A549 (cell line): Measurements from ENCODE around the gene FBXL20. TPM values are rescaled to one million over a fixed set of nuclear protein-coding genes. Genes with fewer than 3 reads are reported as not detected.

Source experiments
- ATAC-seq, 2 experiments: fragments of 200-7000 bp in 1 of 2; fragments of >200 bp in 1 of 2; cut with Nextera tagmentation in 1 of 2; cut with Tn5 transposase in 1 of 2; 3 replicates each; pipeline versions ENCODE4 v1.8.0 to v1.9.1; 2018 to 2020; ENCODE audit warnings: mild to moderate bottlenecking in 1 of 2, moderate library complexity in 1 of 2
- CTCF ChIA-PET: fragments of 300-600 bp; sonication (Branson Sonifier 250); formaldehyde crosslinking; extraction: SDS; loops from one replicate; lab custom pipeline; 2021; ENCODE audit warnings: antibody characterized with exemption, inconsistent platforms; lab: Yijun Ruan, JAX
- POLR2A ChIA-PET: fragments of 350-600 bp; formaldehyde crosslinking; extraction: SDS; loops from one replicate; lab custom pipeline; 2021; ENCODE audit warnings: antibody characterized with exemption, inconsistent platforms; lab: Yijun Ruan, JAX
- DNase-seq, 2 experiments: peaks; one replicate each; pipeline versions ENCODE4 v3.0.0 to v3.0.0-alpha.2; 2011 to 2016; ENCODE audit warnings: low read depth in 1 of 2, low spot score in 1 of 2
- FAIRE-seq: peaks from 2 replicates; lab custom pipeline; 2011; peaks lifted over from hg19 to GRCh38; lab: Jason Lieb, UNC
- H3K27ac ChIP-seq, 2 experiments: fragments of >200 bp; sonication (Bioruptor Twin); formaldehyde crosslinking; 3 replicates each; pipeline ENCODE4 v1.5.1; 2016 to 2017
- H3K4me1 ChIP-seq: fragments of >200 bp; sonication (Bioruptor Twin); formaldehyde crosslinking; 3 replicates; pipeline ENCODE4 v1.6.1; 2016
- H3K4me2 ChIP-seq: fragments of >200 bp; sonication (Bioruptor Twin); formaldehyde crosslinking; 3 replicates; pipeline ENCODE4 v1.6.1; 2016
- H3K4me3 ChIP-seq: fragments of >200 bp; sonication (Bioruptor Twin); formaldehyde crosslinking; 3 replicates; pipeline ENCODE4 v1.5.1; 2016
- H3K9me3 ChIP-seq: fragments of >200 bp; sonication (Bioruptor Twin); formaldehyde crosslinking; 3 replicates; pipeline ENCODE4 v1.6.1; 2016
- CBX8 ChIP-seq: fragments of 200-600 bp; sonication (generic); IDR thresholded peaks from 2 replicates; pipeline ENCODE4 v1.6.1; 2016
- CEBPB ChIP-seq, 2 experiments: fragments of >200 bp in 1 of 2; sonication (Bioruptor Twin) in 1 of 2; formaldehyde crosslinking in 1 of 2; IDR thresholded peaks; 2 replicates each; pipeline ENCODE4 v1.6.1; 2012 to 2016
- CHD4 ChIP-seq: fragments of 200-600 bp; sonication (generic); IDR thresholded peaks from 2 replicates; pipeline ENCODE4 v1.6.1; 2016; ENCODE audit warnings: antibody characterized with exemption, mild to moderate bottlenecking, borderline replicate concordance
- CTCF ChIP-seq: fragments of >200 bp; sonication (Bioruptor Twin); formaldehyde crosslinking; IDR thresholded peaks from 3 replicates; pipeline ENCODE4 v1.5.1; 2016
- ESRRA ChIP-seq: fragments of 150-350 bp; IDR thresholded peaks from 2 replicates; pipeline ENCODE4 v1.6.1; 2014; ENCODE audit warnings: mild to moderate bottlenecking, low read length, borderline replicate concordance
- FOSB ChIP-seq: fragments of 250-450 bp; sonication (Bioruptor Pico); IDR thresholded peaks from 2 replicates; pipeline ENCODE4 v1.5.0; 2020; ENCODE audit warnings: mild to moderate bottlenecking, moderate library complexity
- HMGXB4 ChIP-seq: fragments of 250-450 bp; sonication (Bioruptor Pico); IDR thresholded peaks from 2 replicates; pipeline ENCODE4 v1.5.0; 2021; ENCODE audit warnings: mild to moderate bottlenecking, moderate library complexity, borderline replicate concordance
- JUN ChIP-seq, 2 experiments: fragments of >200 bp; sonication (Bioruptor Twin); formaldehyde crosslinking; IDR thresholded peaks; 2 replicates in 1 of 2; 3 replicates in 1 of 2; pipeline ENCODE4 v1.6.1; 2016 to 2017
- KDM5A ChIP-seq: fragments of 200-600 bp; sonication (generic); IDR thresholded peaks from 2 replicates; pipeline ENCODE4 v1.6.1; 2016; ENCODE audit warnings: antibody characterized with exemption, mild to moderate bottlenecking
- MAZ ChIP-seq: fragments of 150-350 bp; IDR thresholded peaks from 2 replicates; pipeline ENCODE4 v1.6.1; 2014; ENCODE audit warnings: antibody characterized with exemption, low read depth, low read length, borderline replicate concordance
- PBX3 ChIP-seq: IDR thresholded peaks from 2 replicates; pipeline ENCODE4 v1.6.1; 2012
- POLR2A ChIP-seq: IDR thresholded peaks from 2 replicates; pipeline ENCODE4 v1.6.1; 2012; ENCODE audit warnings: mild to moderate bottlenecking, low read length
- RAD21 ChIP-seq, 2 experiments: fragments of >200 bp in 1 of 2; sonication (Bioruptor Twin) in 1 of 2; formaldehyde crosslinking in 1 of 2; IDR thresholded peaks in 1 of 2; conservative IDR thresholded peaks in 1 of 2; 2 replicates in 1 of 2; 3 replicates in 1 of 2; pipeline ENCODE4 v1.6.1; 2012 to 2018; ENCODE audit warnings: inconsistent platforms in 1 of 2
- RARB ChIP-seq: fragments of 250-450 bp; sonication (Bioruptor Pico); IDR thresholded peaks from 2 replicates; pipeline ENCODE4 v1.8.0; 2021; ENCODE audit warnings: mild to moderate bottlenecking, moderate library complexity
- REST ChIP-seq: fragments of 200-600 bp; sonication (generic); IDR thresholded peaks from 2 replicates; pipeline ENCODE4 v1.6.1; 2016; ENCODE audit warnings: antibody characterized with exemption, mild to moderate bottlenecking, moderate library complexity
- USF2 ChIP-seq: fragments of 450-650 bp; IDR thresholded peaks from 2 replicates; pipeline ENCODE4 v1.6.1; 2014; ENCODE audit warnings: antibody characterized with exemption
- ZFP36 ChIP-seq: fragments of 450-650 bp; IDR thresholded peaks from 2 replicates; pipeline ENCODE4 v1.6.1; 2014; ENCODE audit warnings: borderline replicate concordance; ENCODE audit not compliant: partially characterized antibody
- ZNF302 ChIP-seq: fragments of 250-450 bp; sonication (Bioruptor Pico); IDR thresholded peaks from 2 replicates; pipeline ENCODE4 v1.9.0; 2021; ENCODE audit warnings: inconsistent platforms, mild to moderate bottlenecking, moderate library complexity
- WGBS: methylation state at CpG from one replicate; pipeline ENCODE4 v1.1.6; 2017; ENCODE audit errors: missing lambda C conversion rate; 5-methylcytosine and 5-hydroxymethylcytosine counted together
- polyA plus RNA-seq, 4 experiments: library from polyadenylated mRNA; depleted of rRNA in 3 of 4; stranded (reverse); fragments of >200 nt; fragmentation: RNase III in 1 of 4; extraction: RNeasy Plus Mini Kit Qiagen cat#74134 plus additional on column Dnase treatment in 1 of 4; gene quantifications; 2 replicates in 3 of 4; 3 replicates in 1 of 4; pipeline ENCODE4 v1.2.3, GENCODE V29; 2011 to 2017

Gene FBXL20
- polyA plus RNA-seq, 2 of the 4 experiments (the other 2 are of a cell fraction), result 5.7 to 6.7 TPM

- Histone ChIP-seq H3K27ac (peak overlapping the region; percentile 61 to 82; a peak in 4 of 6 replicates), H3K4me1 (peaks cover 40% of the 10 kb centered on the region), H3K4me2 (no peak overlapping the region; the same call in 2 of the 3 replicates), H3K9me3 (no peaks in the 10 kb centered on the region), H3K4me3 (no peak overlapping the region)
- 70% methylated on average over 6 of the region's 6 CpGs for WGBS
- TF ChIP-seq USF2, result no peak
- TF ChIP-seq MAZ, result no peak
- TF ChIP-seq PBX3, result no peak
- no peak for TF ChIP-seq ESRRA
- TF ChIP-seq RARB (CRISPR knock-in tag), result no peak
- TF ChIP-seq ZFP36, result no peak
- TF ChIP-seq ZNF302 (CRISPR knock-in tag), result no peak
- no peak for TF ChIP-seq CHD4
- no peak for TF ChIP-seq CTCF
- no peak for TF ChIP-seq REST
- no peak for TF ChIP-seq JUN (IDR thresholded peaks at IDR 0.05)
- no peak for TF ChIP-seq RAD21 (conservative IDR thresholded peaks at IDR 0.05 in 1 of 2, IDR thresholded peaks at IDR 0.05 in 1 of 2)
- no peak for TF ChIP-seq FOSB (CRISPR knock-in tag)
- no peak for TF ChIP-seq POLR2A
- no peak for TF ChIP-seq KDM5A
- TF ChIP-seq CBX8, result no peak
- TF ChIP-seq CEBPB (IDR thresholded peaks at IDR 0.05), result no peak
- no peak for FAIRE-seq
- ChIA-PET CTCF (interaction anchor here (0.7 to 21.6 kb wide), 13 partner anchors 11 to 310 kb away, joined by 3 to 1140 read pairs (median 5); partner anchors contain the start of genes ARL5C, CACNB1, PLXDC1 and RPL19), POLR2A (interaction anchor here (1.1 kb wide), 1 partner anchor 34 kb away, joined by 7 read pairs; no protein-coding TSS in a partner anchor)
- peak; percentile 8 to 10; a peak in 4 of 6 replicates for ATAC-seq
- DNase-seq, result no peak
Measured at GRCh38 chr17:39236981-39237441, 164.4 kb downstream of the FBXL20 start.

GRCh38 chr17:39236450-39236927, 164.9 kb downstream of the FBXL20 start:
- no peaks in the 10 kb centered on the region for H3K9me3 ChIP-seq
- TF ChIP-seq ESRRA (no peak), HMGXB4 (no peak)
- H3K4me2 ChIP-seq, result no peak overlapping the region
- ChIA-PET POLR2A (interaction anchor here (0.6 to 1.3 kb wide), 3 partner anchors 33 to 134 kb away, joined by 3 to 7 read pairs (median 4); partner anchors contain the start of gene RPL19), CTCF (interaction anchor here (0.6 to 21.6 kb wide), 22 partner anchors 10 to 1023 kb away, joined by 3 to 1140 read pairs (median 4); partner anchors contain the start of genes ARL5C, CACNB1, PLXDC1 and RPL19)
- DNase-seq (no peak), ATAC-seq (peak; percentile 5 to 7; a peak in 4 of 6 replicates), FAIRE-seq (no peak)
- H3K4me3 ChIP-seq, result no peak overlapping the region
- 68% methylated on average over 5 of the region's 5 CpGs for WGBS
- H3K4me1 ChIP-seq, result peaks cover 44% of the 10 kb centered on the region
- peak overlapping the region; percentile 45 to 61; a peak in 4 of 6 replicates for H3K27ac ChIP-seq
